Loucy (cell line): Measurements from ENCODE around the gene VEPH1.

Experiments
- CTCF ChIP-seq: fragments of 200-600 bp; sonication (generic); conservative IDR thresholded peaks from 2 replicates; pipeline ENCODE4 v1.5.1; 2014; ENCODE audit warnings: mild to moderate bottlenecking, antibody characterized with exemption, low read length
- EZH2phosphoT487 ChIP-seq: fragments of 200-600 bp; IDR thresholded peaks from 2 replicates; pipeline ENCODE4 v1.6.1; 2018; ENCODE audit warnings: antibody characterized with exemption, mild to moderate bottlenecking, moderate library complexity, borderline replicate concordance

GRCh38 chr3:157460253-157460652, 43.0 kb downstream of the VEPH1 start:
- TF ChIP-seq EZH2phosphoT487 = no peak
- no peak for TF ChIP-seq CTCF
